PC-9 (cell line): ENCODE results near the gene STYXL1.

Experiments used
- EZH2 ChIP-seq: fragments of 200-600 bp; sonication (generic); IDR thresholded peaks from 2 replicates; pipeline ENCODE4 v1.8.0; 2017; ENCODE audit warnings: antibody characterized with exemption, low read depth
- TF ChIP-seq, protein P1 (sequence below): fragments of 200-600 bp; sonication (generic); conservative IDR thresholded peaks from 2 replicates; pipeline ENCODE4 v1.6.1; 2017; ENCODE audit warnings: mixed run types, antibody characterized with exemption, mild to moderate bottlenecking, moderate library complexity

DNA sequence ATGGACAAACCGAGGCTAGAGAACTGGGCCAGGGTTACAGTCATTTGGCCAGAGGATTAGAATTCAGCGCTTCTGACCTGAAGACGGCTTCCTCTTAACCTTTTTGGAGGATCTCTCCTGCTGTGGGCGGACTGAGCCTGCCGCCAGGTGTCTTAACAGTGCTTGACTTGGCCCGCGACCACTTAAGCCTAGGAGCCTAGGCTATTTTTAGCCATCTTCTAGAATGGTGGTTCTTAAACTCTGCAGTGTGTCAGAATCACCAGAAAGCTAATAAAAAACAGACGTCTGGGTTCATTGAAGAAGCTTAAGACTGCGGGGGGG lies 828 bp upstream of the STYXL1 start:
- TF ChIP-seq, protein P1, sequence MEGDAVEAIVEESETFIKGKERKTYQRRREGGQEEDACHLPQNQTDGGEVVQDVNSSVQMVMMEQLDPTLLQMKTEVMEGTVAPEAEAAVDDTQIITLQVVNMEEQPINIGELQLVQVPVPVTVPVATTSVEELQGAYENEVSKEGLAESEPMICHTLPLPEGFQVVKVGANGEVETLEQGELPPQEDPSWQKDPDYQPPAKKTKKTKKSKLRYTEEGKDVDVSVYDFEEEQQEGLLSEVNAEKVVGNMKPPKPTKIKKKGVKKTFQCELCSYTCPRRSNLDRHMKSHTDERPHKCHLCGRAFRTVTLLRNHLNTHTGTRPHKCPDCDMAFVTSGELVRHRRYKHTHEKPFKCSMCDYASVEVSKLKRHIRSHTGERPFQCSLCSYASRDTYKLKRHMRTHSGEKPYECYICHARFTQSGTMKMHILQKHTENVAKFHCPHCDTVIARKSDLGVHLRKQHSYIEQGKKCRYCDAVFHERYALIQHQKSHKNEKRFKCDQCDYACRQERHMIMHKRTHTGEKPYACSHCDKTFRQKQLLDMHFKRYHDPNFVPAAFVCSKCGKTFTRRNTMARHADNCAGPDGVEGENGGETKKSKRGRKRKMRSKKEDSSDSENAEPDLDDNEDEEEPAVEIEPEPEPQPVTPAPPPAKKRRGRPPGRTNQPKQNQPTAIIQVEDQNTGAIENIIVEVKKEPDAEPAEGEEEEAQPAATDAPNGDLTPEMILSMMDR: no peak; the same call in 1 of the 2 replicates
- no peak for TF ChIP-seq EZH2
